ENCODE results near the gene PLOD2.

The PLOD2 gene

DNA sequence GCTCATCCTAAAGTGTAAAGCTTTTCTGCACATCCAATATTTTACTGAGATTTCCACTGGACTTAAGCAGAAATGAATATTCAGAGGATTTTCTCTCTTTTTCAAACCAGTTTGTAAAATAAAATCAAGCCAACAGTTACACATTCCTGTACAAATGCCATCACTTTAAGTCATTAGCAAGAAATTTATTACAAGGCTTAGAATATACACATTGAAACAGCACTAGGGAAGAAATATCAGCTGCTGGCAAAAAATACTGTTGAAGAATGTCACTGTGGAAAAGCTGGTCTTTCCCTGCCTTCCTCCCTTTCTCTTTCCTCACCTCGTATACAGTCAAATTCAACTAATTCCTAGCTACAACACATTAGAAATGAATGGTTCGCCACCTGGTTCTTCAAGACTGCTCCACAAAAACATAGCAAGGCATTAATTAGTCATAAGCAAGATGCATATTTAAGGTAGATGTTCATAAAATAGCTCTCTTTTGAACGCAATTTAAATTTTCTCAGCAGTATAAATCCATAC is 21.3 kb downstream of the PLOD2 start:
- TF ChIP-seq POLR2A (IDR thresholded peaks at IDR 0.05; ENCODE audit: low read length) = no peak
- no peak for DNase-seq

DNA sequence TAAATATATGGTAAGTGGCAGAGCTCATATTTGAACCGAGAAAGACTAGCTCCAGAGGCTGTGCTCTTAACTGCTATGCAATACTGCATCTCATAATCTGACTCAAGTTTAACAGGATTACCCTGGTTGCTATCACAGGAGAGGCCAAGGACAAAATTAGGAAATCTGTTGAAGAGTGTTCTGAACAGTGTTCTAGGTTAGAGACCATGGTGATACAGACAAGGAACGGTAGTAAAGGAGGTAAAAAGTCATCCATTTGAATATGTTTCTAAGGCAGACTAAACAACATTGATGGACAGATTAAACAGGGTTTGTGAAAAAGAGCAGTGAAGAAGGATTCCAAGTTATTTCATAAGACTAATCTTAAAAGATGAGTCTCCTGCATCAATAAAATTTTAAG is 22.1 kb downstream of the PLOD2 start:
- DNase-seq = no peak
- TF ChIP-seq GATA1 (IDR thresholded peaks at IDR 0.05; ENCODE audit: low read depth, low read length) (no peak), POLR2A (IDR thresholded peaks at IDR 0.05; ENCODE audit: low read length) (no peak)

DNA sequence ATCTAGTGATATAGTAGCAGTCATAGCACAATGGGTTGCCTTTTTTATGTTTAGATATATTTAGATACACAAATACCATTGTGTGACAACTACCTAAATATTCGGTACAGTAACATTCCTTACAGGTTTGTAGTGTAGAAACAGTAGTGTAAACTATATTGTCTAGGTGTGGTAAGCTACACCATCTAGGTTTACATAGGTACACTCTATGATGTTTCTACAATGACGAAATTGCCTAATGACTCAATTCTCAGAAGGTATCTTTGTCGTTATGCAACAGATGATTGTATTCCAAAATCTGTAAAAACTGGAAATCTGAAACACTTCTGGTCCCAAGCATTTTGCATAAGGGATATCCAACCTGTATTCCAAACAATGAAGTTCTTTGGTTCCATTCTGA is 24.3 kb downstream of the PLOD2 start:
- TF ChIP-seq GATA1 (IDR thresholded peaks at IDR 0.05; ENCODE audit: low read depth, low read length) (no peak), POLR2A (IDR thresholded peaks at IDR 0.05; ENCODE audit: low read length) (no peak)
- no peak for DNase-seq

DNA sequence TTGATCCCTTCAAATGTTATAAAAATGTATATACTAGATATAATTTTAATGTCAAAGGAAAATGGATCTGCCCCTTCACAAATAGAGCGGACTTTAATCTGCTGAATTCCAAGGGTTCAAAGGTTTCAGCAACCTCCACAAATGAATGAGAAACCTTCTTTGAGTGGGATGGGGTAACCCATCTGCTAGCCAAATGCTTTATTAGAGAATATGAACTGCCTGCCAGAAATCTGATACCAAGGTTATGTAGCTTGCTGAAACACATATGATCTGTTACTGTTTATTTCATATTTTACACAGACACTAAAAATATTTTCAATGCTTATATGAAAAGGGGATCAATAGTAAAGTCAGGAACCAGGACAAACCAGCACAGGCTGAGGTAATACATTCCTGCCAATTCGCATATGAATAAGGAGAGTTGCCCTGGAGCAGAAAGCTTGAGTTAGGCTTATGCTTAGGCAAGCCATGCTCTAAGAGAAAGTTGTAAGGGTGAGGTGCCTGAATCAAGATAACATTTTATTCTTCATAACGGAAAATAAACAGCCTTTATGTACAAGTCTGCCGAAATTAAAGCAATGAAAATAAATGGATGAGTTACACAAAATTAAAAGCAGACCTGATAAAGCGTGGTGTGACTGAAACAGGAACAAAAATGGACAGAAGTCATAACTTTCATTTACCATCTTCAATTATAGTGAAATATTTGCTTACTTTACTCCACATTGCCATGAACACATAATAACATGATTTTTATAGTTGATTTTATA is 26.5 kb downstream of the PLOD2 start:
- no peak for DNase-seq
- TF ChIP-seq GATA1 (IDR thresholded peaks at IDR 0.05; ENCODE audit: low read depth, low read length) (no peak), POLR2A (IDR thresholded peaks at IDR 0.05; ENCODE audit: low read length) (no peak)

DNA sequence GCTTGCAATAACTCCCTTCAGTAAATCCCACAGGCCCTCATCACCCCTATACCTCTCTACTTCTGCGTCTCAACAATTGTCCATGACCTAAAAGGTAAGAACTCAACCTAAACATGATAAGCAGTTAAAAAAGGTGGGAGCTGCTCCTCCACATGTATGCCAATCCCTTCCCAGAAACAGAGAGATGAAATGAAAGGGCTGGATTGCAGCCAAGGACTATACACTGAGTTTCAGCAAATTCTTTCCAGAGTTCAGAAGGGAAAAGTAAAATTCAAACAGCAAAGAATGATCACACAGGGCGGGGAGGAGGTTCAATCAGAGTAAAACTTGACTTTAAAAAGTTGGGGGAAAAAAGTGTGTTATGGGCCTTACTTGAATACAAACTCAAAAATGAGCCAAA is 27.5 kb downstream of the PLOD2 start:
- TF ChIP-seq GATA1 (IDR thresholded peaks at IDR 0.05; ENCODE audit: low read depth, low read length) = no peak
- TF ChIP-seq POLR2A (IDR thresholded peaks at IDR 0.05; ENCODE audit: low read length) = no peak
- DNase-seq = no peak

DNA sequence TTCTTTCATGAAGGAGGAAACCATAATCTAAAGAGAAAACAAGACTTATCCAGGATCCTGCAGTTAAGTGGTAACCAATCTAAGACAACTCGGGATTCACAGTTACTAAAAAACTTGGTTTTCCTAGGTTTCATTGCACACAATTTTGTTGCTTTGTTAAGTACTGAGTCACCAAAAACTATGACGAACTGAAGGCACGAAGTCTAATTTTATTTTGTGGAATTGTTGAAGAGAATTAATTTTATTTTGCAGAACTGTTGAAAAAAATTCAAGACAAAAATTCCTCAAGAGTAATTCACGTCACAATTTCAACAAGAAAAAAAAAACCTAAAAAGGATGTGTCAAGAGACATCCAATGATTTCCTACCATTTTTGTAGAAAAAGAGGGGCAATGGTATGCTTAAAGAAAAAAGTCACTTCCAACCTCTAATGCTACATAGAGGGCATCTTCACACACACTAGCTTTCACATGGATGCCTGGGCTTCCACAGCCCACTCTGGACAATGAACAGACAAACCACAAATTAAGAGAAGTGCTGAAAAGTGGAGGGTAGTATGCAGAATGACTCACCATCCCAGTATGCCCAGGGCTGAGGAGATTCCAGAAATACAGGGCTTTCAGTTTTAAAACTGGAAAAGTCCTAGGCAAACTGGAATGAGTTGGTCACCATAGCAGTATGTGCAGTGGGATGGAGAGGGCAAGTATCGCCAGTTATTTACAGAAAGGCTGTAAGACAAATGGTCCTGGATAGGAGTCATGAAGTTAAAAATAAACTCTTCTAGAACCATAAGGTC is 29.2 kb downstream of the PLOD2 start:
- no peak for DNase-seq
- TF ChIP-seq POLR2A (IDR thresholded peaks at IDR 0.05; ENCODE audit: low read length) (no peak), GATA1 (IDR thresholded peaks at IDR 0.05; ENCODE audit: low read depth, low read length) (no peak)

DNA sequence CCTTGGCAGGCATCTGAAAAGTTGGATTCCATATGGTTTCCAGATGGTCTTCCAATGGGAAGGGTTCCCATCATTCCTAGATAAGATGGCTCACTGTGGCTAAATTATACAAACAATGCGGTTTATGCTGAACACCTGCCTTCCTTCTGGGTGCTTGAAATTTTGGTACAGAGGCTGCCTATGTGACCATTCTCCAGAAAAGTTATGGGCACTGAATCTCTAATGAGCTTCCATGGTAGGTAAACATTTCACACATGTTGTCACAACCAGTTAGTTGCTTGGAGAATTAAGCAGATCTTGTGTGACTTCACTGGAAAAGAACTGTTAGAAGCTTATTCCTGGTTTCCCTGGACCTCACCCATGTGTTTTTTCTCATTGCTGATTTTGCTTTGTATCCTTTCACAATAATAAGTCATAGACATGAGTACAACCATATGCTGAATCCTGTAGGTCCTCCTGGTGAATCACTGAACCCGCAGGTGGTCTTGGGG is 30.1 kb downstream of the PLOD2 start:
- DNase-seq = no peak
- TF ChIP-seq GATA1 (IDR thresholded peaks at IDR 0.05; ENCODE audit: low read depth, low read length) (no peak), POLR2A (IDR thresholded peaks at IDR 0.05; ENCODE audit: low read length) (no peak)

DNA sequence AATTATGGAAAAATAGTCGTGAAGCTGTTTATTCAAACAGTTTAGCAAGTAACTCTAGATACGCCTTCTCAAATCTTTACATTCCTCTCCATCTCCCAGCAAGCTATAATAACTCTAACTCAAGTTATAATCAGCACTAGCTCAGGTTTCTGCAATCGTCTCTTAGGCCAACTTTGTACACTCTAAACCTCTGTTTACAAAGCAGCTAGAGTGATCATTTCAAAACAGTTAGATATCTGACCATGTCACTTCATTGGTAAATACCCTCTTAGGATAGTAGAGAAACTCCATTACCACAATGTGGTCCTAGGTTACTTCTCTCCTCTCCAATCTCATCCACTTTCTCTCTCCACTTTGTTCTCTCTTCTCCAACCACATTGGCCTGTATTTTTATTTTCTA is 31.2 kb downstream of the PLOD2 start:
- DNase-seq = no peak
- TF ChIP-seq GATA1 (IDR thresholded peaks at IDR 0.05; ENCODE audit: low read depth, low read length) (no peak), POLR2A (IDR thresholded peaks at IDR 0.05; ENCODE audit: low read length) (no peak)

DNA sequence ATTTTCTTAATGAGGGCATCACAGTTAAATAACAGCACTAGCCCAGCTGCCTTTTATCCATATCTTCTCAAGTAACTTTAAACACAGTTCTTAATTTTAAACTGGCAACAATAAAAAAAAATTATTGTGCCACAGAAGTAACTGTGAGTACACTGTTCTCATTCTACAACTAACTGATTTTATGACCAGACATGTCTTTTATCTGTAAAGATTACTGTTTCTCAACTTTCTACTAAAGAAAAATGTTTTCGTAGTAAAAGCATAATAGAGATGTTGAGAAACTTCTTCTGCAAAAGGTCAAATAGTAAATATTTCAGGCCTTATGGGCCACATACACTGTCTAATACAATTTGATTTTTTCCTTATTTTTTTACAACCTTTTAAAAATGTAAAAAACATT is 32.0 kb downstream of the PLOD2 start:
- TF ChIP-seq GATA1 (IDR thresholded peaks at IDR 0.05; ENCODE audit: low read depth, low read length) (no peak), POLR2A (IDR thresholded peaks at IDR 0.05; ENCODE audit: low read length) (no peak)
- DNase-seq = no peak

DNA sequence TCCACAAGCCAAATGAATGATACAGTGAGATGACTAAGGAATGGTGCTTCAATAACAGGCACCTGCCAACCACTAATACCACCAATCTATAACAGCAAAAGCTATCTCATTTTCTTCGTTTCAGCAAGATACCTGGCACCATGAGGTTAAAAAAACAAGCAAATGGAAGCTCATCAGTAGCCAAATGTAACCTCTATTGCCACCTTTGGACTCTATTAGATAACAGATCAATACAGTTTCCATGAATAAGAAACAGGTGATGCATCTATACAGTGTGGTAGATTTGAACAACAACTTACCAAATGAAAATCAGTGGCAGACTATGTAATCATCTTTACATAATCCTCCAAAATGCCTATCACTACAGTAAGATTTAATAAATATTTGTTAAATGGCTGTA is 32.8 kb downstream of the PLOD2 start:
- DNase-seq = no peak
- no peak for TF ChIP-seq POLR2A (IDR thresholded peaks at IDR 0.05; ENCODE audit: low read length)
- no peak for TF ChIP-seq GATA1 (IDR thresholded peaks at IDR 0.05; ENCODE audit: low read depth, low read length)

DNA sequence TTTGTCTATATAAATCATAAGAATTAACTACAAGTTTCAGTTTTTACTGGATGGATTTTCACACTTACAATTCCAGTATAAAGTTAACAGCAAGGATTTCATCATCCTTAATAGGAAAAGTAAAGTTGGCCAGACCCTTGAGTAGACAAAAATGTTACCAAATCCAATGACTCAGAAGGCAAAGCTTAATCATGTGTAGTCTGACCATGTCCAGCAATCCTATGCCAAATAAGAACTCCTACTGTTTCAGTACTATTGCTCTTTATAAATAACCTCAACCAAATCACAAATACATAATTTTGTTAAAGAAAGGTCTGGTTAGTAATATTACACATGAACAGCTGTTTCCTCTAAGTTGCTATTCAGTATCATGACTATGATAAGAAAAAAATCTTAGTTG is 35.0 kb downstream of the PLOD2 start:
- TF ChIP-seq GATA1 (IDR thresholded peaks at IDR 0.05; ENCODE audit: low read depth, low read length) (no peak), POLR2A (IDR thresholded peaks at IDR 0.05; ENCODE audit: low read length) (no peak)
- DNase-seq = no peak

DNA sequence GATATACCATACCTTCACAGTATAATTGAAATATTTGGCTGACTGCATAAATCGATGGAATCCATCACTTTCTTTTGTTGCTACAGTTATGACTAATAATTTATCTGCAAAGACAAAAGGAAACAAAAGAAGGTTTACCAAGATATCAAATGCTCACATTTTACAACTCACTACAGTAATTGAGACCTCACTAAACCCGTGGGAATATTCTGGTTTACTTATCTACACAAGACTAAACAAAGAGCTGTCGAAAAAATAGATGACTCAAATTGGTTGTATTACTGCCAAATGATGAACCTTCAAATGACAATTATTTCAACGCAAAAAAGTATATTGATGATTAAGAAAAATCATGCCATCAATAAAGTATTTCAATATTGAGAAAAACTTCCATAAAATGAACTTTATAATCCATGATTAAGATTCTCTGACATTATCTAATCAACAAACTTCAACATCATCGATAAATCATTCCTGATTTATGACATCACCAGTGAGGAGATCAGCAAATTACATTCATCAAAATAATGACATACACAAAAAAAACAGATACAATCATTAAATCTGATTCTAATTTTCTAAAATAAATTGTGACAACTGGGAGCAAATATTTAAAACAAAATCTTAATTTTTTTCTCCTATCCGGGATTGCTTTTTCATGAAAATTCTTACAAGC is 36.7 kb downstream of the PLOD2 start:
- no peak for TF ChIP-seq GATA1 (IDR thresholded peaks at IDR 0.05; ENCODE audit: low read depth, low read length)
- no peak for TF ChIP-seq POLR2A (IDR thresholded peaks at IDR 0.05; ENCODE audit: low read length)
- no peak for DNase-seq

DNA sequence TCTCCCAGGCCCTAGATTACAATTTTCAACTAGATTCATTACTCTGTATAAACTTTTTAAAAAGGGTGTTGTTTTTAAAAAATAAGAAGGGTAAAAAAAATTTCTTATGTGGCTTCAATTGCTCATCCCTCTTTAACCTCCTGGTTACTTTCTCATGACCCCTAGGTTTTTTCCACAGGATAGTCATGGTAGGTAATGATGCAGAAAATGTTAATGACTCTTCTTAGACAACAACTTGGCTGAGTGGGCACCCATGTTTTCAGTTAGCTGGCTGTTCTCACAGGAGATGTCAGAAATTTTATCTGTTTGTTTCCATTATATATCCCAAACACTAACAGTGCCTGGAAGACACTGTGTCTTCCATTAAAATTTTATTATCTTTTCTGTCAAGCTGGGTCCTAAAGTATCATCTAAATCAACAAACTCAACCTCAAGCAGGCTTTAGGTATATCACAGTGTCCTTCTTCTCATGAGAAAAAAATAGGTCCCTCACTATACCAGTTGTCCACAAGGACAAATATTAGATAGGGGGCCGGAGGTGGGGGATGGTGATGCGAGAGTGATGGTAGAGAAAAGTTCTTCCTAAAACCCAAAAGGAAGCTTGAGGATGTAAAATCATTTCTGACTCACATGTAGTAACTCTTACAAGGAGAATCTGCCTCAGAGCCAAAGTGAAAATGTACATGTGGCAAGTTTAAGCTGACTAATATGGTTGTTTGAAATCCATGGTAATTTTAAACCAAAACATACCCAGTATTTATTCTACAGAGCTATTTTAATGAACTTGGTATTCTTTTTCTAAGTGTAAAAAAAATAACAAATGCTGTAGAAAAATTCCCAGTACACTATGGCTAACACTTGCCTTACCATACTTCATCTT is 43.3 kb downstream of the PLOD2 start:
- DNase-seq = no peak
- TF ChIP-seq POLR2A (IDR thresholded peaks at IDR 0.05; ENCODE audit: low read length) = no peak
- TF ChIP-seq GATA1 (IDR thresholded peaks at IDR 0.05; ENCODE audit: low read depth, low read length) = no peak

Measured in erythroblast (primary cell).